ENCODE data around the gene ASCC2. TPM values are rescaled to one million over a fixed set of nuclear protein-coding genes. Genes with fewer than 3 reads are reported as not detected.
"Not testable (repeated sequence)": the region's sequence is repeated elsewhere in the genome, so short reads cannot be mapped to it uniquely, and the experiment has no call there.

Gene ASCC2
- total and polyA plus RNA-seq, 8 donors, result 51.2 to 58.3 (median 54.4) TPM

DNA sequence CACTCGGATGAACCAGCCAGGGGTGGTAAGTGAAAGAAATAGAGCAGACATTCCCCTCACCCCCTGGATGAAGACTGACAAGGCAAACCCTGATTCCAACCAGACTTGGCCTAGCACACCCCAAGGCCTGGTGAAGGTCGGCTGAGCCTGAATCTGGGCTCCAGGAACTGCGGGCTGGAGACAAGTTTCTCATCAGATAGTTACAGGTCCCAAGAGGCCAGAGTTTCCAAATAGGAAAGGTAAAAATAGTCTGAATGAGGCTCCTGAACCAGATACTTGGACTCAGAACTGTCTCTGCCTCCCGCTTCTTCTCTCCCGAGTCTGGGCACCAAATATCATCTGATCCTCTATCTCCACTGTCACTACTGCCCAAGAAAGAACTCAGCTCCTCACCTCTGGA is 79.1 kb downstream of the ASCC2 start:
- Histone ChIP-seq H3K27me3 (no peaks in the 10 kb centered on the region), H3K36me3 (peaks cover 0 to 4% of the 10 kb centered on the region in 2 donors), H3K4me3 (no peak overlapping the region), H3K9me3 (no peaks in the 10 kb centered on the region), H3K27ac (no peak overlapping the region), H3K4me1 (peaks cover 0 to under 1% of the 10 kb centered on the region in 2 donors)
- DNase-seq, result peak in 1 of 4 donors; percentile 18
- ATAC-seq, result no peak
- intact Hi-C loops (cut with DNase I), result no loop called here
- TF ChIP-seq, protein P1, sequence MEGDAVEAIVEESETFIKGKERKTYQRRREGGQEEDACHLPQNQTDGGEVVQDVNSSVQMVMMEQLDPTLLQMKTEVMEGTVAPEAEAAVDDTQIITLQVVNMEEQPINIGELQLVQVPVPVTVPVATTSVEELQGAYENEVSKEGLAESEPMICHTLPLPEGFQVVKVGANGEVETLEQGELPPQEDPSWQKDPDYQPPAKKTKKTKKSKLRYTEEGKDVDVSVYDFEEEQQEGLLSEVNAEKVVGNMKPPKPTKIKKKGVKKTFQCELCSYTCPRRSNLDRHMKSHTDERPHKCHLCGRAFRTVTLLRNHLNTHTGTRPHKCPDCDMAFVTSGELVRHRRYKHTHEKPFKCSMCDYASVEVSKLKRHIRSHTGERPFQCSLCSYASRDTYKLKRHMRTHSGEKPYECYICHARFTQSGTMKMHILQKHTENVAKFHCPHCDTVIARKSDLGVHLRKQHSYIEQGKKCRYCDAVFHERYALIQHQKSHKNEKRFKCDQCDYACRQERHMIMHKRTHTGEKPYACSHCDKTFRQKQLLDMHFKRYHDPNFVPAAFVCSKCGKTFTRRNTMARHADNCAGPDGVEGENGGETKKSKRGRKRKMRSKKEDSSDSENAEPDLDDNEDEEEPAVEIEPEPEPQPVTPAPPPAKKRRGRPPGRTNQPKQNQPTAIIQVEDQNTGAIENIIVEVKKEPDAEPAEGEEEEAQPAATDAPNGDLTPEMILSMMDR (IDR thresholded peaks at IDR 0.05), result no peak

DNA sequence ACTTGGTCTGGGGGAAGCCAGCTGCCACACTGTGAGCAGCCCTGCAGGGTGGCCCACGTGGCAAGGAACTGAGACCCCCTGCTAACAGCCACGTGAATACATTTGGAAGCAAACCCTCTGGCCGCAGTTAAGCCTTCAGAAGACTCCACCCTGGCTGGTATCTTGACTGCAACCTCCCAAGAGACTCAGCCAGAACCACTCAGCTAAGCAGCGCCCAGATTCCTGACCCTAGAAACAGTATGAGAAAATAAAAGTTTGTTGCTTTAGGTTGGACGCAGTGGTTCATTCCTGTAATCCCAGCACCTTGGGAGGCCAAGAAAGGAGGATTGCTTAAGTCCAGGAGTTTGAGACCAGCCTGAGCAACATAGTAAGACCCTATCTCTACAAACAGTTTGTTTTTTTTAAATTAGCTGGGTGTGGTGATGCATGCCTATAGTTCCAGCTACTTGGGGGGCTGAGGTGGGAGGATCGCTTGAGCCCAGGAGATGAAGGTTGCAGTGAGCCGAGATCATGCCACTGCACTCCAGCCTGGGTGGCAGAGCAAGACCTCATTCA is 79.9 kb downstream of the ASCC2 start:
- H3K4me1 ChIP-seq, result no peaks in the 10 kb centered on the region
- H3K4me3 ChIP-seq, result no peak overlapping the region
- H3K27me3 ChIP-seq, result no peaks in the 10 kb centered on the region
- TF ChIP-seq, protein P1 (IDR thresholded peaks at IDR 0.05), result no peak
- no peaks in the 10 kb centered on the region for H3K9me3 ChIP-seq
- H3K27ac ChIP-seq, result no peak overlapping the region
- peak in 1 of 4 donors; percentile 1 for DNase-seq
- H3K36me3 ChIP-seq, result peaks cover 0 to 8% of the 10 kb centered on the region in 2 donors
- ATAC-seq, result no peak
- intact Hi-C loops (cut with DNase I), result no loop called here

DNA sequence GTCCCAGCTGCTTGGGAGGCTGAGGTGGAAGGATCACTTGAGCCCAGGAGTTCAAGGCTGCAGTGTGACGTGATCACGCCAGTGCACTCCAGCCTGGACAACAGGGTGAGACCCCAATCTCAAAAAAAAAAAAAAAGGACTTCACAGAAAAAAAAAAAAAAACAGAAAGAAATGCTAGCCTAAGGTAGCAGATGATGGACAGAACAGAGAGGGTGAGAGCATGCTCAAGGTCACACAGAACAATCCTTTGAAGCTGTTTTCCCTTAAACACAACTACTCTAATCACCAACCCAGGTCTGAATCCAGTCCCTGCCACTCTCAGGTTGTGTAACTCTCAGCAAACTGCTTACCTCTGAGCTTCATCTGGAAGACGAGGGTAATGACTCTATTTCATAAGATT is 81.0 kb downstream of the ASCC2 start:
- Histone ChIP-seq H3K27me3 (no peaks in the 10 kb centered on the region), H3K4me1 (peaks cover 0 to 3% of the 10 kb centered on the region in 2 donors), H3K4me3 (no peak overlapping the region), H3K27ac (no peak overlapping the region), H3K36me3 (peaks cover 0 to 8% of the 10 kb centered on the region in 2 donors), H3K9me3 (no peaks in the 10 kb centered on the region)
- TF ChIP-seq, protein P1 (IDR thresholded peaks at IDR 0.05), result no peak
- DNase-seq, result peak in 1 of 4 donors; percentile 18
- ATAC-seq, result no peak
- intact Hi-C loops (cut with DNase I), result no loop called here

DNA sequence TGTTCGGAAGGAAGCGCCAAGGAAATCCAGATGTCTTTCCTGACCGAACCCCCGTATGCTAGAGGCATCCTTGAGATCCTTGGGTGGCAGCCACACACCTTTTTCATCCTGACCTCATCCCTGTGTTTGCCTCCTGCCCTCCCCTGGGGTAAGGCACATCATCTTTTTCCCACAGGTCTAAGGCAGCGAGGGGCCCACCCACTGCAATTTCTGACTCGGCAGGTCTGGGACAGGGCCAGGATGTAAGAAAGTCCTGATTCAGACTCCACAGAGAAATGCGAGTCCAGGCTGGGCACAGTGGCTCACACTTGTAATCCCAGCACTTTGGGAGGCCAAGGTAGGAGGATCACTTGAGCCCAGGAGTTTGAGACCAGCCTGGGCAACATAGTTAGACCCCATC is 81.7 kb downstream of the ASCC2 start:
- TF ChIP-seq, protein P1 (IDR thresholded peaks at IDR 0.05), result no peak
- ATAC-seq, result no peak
- Histone ChIP-seq H3K9me3 (no peaks in the 10 kb centered on the region), H3K4me1 (peaks cover 0 to 11% of the 10 kb centered on the region in 2 donors), H3K4me3 (no peak overlapping the region), H3K36me3 (peaks cover 0 to 8% of the 10 kb centered on the region in 2 donors), H3K27me3 (no peaks in the 10 kb centered on the region), H3K27ac (no peak overlapping the region)
- intact Hi-C loops (cut with DNase I), result no loop called here
- DNase-seq, result peak in 1 of 4 donors; percentile 28

DNA sequence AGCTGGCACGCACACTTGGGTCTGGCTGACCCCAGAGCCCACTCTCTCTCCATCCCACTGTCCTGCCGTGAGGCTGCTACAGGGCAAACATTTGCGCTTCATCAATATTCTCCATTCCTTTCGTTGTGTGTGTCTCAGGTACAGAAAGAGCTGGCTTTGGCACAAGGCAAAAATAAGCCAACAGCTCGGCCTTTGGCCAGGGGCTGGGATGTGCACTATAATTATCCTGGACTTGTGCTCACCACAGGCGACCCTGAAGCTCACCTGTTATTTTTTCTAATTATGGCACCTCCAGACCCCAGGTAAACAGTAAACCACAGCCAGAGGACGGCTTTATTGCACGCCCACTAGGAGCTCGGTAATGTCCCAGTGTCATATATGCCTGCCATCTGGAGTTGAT is 82.2 kb downstream of the ASCC2 start:
- DNase-seq, result peak in 1 of 4 donors; percentile 14
- H3K27ac ChIP-seq, result no peak overlapping the region
- TF ChIP-seq, protein P1 (IDR thresholded peaks at IDR 0.05), result no peak
- no peaks in the 10 kb centered on the region for H3K27me3 ChIP-seq
- peaks cover 0 to 8% of the 10 kb centered on the region in 2 donors for H3K36me3 ChIP-seq
- peaks cover 0 to 15% of the 10 kb centered on the region in 2 donors for H3K4me1 ChIP-seq
- no peak overlapping the region for H3K4me3 ChIP-seq
- H3K9me3 ChIP-seq, result no peaks in the 10 kb centered on the region
- intact Hi-C loops (cut with DNase I), result no loop called here
- ATAC-seq, result no peak

DNA sequence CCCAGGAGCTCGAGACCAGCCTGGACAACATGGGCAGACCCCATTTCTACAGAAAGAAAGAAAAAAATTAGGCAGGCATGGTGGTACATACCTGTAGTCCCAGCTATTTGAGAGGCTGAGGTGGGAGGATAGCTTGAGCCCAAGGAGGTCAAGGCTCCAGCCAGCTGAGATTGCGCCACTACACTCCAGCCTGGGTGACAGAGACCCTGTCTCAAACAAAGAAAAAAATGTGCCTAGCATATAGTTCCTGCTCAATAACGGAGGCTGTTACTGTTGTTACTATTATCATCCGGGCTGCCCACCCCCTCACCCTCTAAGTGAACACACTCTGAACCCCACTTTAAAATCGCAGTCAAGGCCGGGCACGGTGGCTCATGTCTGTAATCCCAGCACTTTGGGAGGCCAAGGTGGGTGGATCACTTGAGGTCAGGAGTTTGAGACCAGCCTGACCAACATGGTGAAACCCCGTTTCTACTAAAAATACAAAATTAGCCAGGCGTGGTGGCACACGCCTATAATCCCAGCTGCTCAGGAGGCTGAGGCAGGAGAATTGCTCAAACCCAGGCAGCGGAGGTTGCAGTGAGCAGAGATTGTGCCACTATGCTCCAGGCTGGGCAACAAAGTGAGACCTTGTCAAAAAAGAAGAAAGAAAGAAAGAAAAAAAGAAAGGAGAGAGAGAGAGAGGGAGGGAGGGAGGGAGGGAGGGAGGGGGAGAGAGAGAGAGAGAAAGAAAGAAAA is 83.2 kb downstream of the ASCC2 start:
- H3K9me3 ChIP-seq; ATAC-seq; H3K4me3 ChIP-seq; H3K27ac ChIP-seq; intact Hi-C loops (cut with DNase I); H3K27me3 ChIP-seq: not testable (repeated sequence)
- Histone ChIP-seq H3K4me1 (peaks cover 0 to 23% of the 10 kb centered on the region in 2 donors), H3K36me3 (peaks cover 0 to 14% of the 10 kb centered on the region in 2 donors)
- DNase-seq, result peak in 1 of 4 donors; percentile 13

All from left lung (tissue), 10 donors.